Left cardiac atrium (tissue), 4 donors: ENCODE data around the gene CCDC86. TPM values are rescaled to one million over a fixed set of nuclear protein-coding genes. Genes with fewer than 3 reads are reported as not detected.

Experiments used
- ATAC-seq, 2 donors: fragments of 200-7000 bp; cut with Tn5 transposase; one replicate each; pipeline ENCODE4 v1.9.1; 2020; ENCODE audit warnings: mild to moderate bottlenecking in 2 of 2, moderate library complexity in 2 of 2
- DNase-seq: peaks from one replicate; pipeline ENCODE4 v3.0.0-alpha.2; 2020
- intact Hi-C, 2 donors: fragments of 100-400 bp; cut with DNase I; formaldehyde crosslinking; loops; one replicate each; pipeline versions ENCODE4 v1.14.1 to v1.15.1; 2022 to 2023
- total RNA-seq, 2 donors: library from RNA; stranded (reverse); fragmentation: NEBNext Ultra II Directional; extraction: Animal tissue kit (Norgen Biotek cat#: 25700); gene quantifications; one replicate each; pipeline ENCODE4 v1.2.1, GENCODE V29; 2021
- donor health status: DM: no; HTN: yes; CAD: no.
- donor health status: DM: no; HTN: yes; CAD: no; lungs with severe emphysema.
- donor health status: DM: yes; HTN: yes; CAD: no.
- donor health status: Dilated cardiomyopathy.

CCDC86 gene
- total RNA-seq, 2 donors from 2014 or later: 8.7 to 19.2 TPM

GRCh38 chr11:60849641-60850520, 8.0 kb downstream of the CCDC86 start:
- DNase-seq (no peak), ATAC-seq (no peak)

GRCh38 chr11:60851327-60852104, 9.6 kb downstream of the CCDC86 start:
- intact Hi-C loops: no loop called here
- no peak for DNase-seq
- no peak for ATAC-seq

More at GRCh38 chr11:60849641-60850520, 8.0 kb downstream of the CCDC86 start:
- intact Hi-C loops: no loop called here

GRCh38 chr11:60852117-60852981, 10.4 kb downstream of the CCDC86 start:
- ATAC-seq (no peak), DNase-seq (no peak)
- intact Hi-C loops: no loop called here

- intact Hi-C loops: no loop called here
- ATAC-seq: no peak
- no peak for DNase-seq
Observed at GRCh38 chr11:60852982-60853950, 11.4 kb downstream of the CCDC86 start.

DNA sequence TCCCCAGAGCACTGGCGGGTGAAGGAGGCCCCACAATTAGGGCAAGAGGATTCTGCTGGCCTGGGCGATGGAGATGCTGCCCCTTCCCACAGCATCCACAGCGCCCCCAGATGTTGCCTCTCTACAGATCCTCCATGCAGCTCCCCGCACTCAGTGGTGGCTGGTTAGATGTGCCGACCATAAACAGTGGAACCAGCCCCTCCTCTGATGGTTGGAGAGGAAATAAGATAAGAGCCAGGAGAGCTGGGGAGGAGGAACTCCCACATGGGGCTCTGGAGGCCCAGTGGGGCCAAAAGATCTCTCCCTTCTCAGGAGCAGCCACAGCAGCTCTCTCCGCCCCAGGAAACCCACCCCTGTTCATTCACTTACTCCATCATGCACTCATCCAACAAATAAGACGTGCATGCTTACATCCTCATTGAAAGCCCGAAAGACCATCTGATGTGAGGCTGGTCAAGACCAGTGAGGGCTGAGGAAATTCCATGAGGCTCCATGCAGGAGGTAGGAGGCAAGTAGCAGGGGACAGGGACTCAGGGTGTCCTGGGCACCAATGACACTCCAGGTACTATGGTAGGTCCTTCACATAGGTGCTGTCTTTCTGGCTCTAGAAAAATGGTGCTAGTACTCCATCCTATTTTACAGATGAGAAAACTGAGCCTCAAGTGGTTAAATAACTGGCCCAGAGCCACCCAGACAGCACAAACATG, 12.4 kb downstream of the CCDC86 start:
- intact Hi-C loops: no loop called here
- DNase-seq (no peak), ATAC-seq (no peak)

DNA sequence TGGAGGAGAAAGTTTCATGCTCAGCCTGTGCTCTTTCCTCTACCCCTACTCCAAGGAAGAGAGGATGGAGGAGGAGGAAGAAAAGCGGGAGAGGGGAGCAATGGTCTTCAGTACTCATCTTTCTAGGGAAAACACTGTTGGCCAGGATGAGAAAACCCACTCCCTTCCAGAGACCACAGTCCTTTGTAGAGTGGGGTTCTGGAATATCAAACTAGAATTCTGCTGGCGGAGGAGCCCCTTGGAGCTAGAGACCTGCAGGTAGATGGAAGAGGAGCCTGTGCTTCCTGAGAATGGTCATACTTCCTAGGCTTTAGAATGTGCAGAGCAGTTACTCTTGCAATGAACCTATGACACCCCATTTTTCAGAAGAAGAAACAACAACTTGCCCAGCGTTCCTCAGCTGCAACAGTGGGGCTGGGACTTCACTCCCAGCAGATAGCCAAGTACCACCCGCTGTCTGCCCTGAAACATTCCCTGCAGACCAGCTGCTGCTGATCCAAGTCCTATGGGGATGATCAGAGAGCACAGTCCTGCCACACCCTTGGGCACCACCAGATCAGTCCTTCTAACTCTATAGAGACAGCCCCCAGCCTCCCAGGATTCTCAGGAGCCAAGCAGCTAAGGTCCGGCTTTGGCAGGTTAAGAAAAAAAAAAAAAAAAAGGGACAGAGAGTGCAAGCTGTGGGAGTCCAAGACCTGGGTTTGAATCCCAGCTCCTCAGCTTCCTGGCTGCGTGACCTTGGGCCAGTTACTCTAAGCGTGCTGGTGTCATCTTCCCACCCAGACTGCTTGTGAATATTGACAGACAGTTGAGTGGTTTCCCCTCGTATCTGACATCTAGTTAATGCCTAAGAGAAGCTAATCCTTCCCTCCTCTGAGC, 13.2 kb downstream of the CCDC86 start:
- ATAC-seq: no peak
- intact Hi-C loops: no loop called here

DNA sequence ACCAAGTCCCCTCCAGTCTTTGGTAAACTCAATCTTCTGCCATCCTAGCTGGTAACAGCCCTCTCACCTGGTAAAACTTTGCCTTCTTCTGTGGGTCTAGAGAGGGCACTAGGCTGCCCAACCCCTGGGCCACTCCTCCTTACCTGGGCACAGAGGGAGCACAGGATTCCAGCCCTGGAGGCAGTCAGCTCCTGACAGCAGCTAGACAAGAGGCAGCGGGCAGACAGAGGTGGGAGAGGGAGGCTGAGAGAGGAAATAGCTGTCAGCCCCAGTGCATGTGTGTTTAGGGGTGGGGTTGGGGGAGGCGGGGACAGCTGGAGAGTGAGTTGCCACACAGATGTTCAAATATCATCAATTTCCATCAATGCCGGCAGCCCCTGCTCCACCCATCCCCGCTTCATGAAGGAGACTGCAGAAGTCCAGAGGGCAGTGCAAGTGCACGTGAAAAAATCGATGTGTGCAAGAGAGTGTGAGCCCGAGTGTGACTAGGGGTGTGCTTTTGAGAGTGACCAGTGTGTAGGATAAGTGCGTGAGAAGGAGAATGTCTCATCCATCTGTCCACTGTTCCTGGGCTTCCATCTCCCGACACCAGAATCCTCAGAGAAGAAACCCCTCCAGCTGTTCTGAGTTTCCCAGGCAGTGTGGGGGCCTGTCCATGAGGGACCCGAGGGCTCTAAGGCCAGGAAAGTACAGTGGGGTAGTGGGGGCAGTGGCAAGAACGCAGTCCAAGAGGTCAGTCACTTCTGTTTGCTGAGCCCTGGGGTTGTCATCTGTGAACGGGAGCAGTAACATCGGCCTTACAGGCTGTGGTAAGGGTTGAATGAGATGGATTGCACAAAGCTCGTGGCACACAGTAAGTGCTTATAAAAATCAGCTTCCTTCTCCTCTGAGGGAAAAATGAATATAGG, 14.1 kb downstream of the CCDC86 start, which contains the start of gene PTGDR2:
Gene PTGDR2, minus strand, starts transcription at position 225 of the 908 bp plus-strand sequence. CDS start 2,228 bp downstream, outside the sequence.
- no peak for ATAC-seq
- intact Hi-C loops: no loop called here
- no peak for DNase-seq

More for the DNA sequence above, 13.2 kb downstream of the CCDC86 start:
- no peak for DNase-seq

GRCh38 chr11:60857378-60858232, 15.7 kb downstream of the CCDC86 start:
- intact Hi-C loops: no loop called here
- DNase-seq: no peak
- ATAC-seq: no peak

GRCh38 chr11:60858236-60858635, 16.3 kb downstream of the CCDC86 start:
- DNase-seq (no peak), ATAC-seq (no peak)
- intact Hi-C loops: no loop called here

- intact Hi-C loops: no loop called here
- no peak for DNase-seq
- no peak for ATAC-seq
Observed at GRCh38 chr11:60858731-60859464, 17.0 kb downstream of the CCDC86 start.

DNA sequence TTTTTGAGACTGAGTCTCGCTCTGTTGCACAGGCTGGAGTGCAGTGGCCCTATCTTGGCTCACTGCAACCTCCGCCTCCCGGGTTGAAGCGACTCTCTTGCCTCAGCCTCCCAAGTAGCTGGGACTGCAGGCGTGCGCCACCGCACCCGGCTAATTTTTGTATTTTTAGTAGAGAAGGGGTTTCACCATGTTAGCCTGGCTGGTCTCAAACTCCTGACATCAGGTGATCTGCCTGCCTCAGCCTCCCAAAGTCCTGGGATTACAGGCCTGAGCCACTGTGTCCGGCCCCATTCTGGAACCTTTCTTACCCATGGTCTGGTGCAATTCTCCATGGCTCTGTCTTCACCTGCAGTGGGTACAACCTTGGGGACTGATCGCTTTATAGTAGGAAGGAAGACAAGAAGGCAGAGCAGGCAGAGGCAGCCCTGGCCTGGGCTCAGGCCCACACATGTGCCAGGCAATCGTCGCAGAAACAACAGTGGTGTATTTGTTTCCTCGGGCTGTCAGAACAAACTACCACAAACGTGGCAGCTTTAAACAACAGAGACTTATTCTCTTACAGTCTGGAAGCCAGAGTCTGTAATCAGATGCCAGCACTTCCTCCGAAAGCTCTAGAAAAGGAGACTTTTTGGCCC, 17.8 kb downstream of the CCDC86 start:
- no peak for DNase-seq
- intact Hi-C loops: no loop called here
- no peak for ATAC-seq

- ATAC-seq (no peak), DNase-seq (no peak)
- intact Hi-C loops: no loop called here
Observed at GRCh38 chr11:60860943-60861342, 19.0 kb downstream of the CCDC86 start.

DNA sequence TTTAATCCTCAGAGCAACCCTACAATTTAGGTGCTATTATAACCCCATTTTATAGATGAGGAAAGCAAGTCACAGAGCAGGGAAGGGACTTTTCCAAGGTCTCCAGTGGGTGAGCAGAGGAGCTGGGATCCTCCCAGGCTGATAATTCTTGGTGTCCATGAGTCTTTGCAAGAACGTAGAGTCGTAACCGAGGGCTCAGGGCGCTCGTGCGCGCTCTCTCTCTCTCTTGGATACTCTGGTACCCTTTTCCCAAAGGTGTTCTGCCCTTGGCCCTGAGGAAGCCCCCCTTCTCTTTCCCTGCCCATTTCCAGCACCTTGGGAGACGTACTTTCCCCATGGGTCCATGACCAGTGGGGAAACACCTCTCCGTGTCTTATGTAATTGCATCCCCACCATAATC, 20.3 kb downstream of the CCDC86 start:
- no peak for ATAC-seq
- no peak for DNase-seq
- intact Hi-C loops: no loop called here
